HepG2 (cell line): ENCODE results near the gene TMEM41B. TPM values are rescaled to one million over a fixed set of nuclear protein-coding genes. Genes with fewer than 3 reads are reported as not detected.

Experiments
- ATAC-seq: fragments of 200-7000 bp; cut with Tn5 transposase; 3 replicates; pipeline ENCODE4 v1.9.1; 2020; ENCODE audit warnings: mild to moderate bottlenecking, moderate library complexity
- BruUV-seq: library from RNA; stranded (reverse); fragments of 400-500 nt; replicated peaks from 2 replicates; lab custom pipeline; 2021; lab: Mats Ljungman, UMichigan
- CTCF ChIA-PET: fragments of 300-600 bp; formaldehyde crosslinking; extraction: SDS; loops from one replicate; lab custom pipeline; 2021; ENCODE audit warnings: low total read pairs, inconsistent platforms, low intra/inter-chr PET ratio; lab: Yijun Ruan, JAX
- POLR2A ChIA-PET: fragments of 350-600 bp; sonication (Branson Sonifier 250); formaldehyde crosslinking; loops from one replicate; lab custom pipeline; 2020; ENCODE audit warnings: antibody characterized with exemption, inconsistent platforms; lab: Yijun Ruan, JAX
- DNase-seq: peaks from one replicate; pipeline ENCODE4 v3.0.0-alpha.2; 2015; ENCODE audit warnings: low spot score
- FAIRE-seq: peaks from 3 replicates; lab custom pipeline; 2011; peaks lifted over from hg19 to GRCh38; lab: Jason Lieb, UNC
- H2AFZ ChIP-seq: one replicate; pipeline ENCODE4 v1.6.1; 2011; ENCODE audit warnings: low read length, inconsistent platforms
- H3K27ac ChIP-seq: fragments of 300-600 bp; 3 replicates; pipeline ENCODE4 v1.8.0; 2011; ENCODE audit warnings: mixed run types, mild to moderate bottlenecking, mixed read lengths, low read length, inconsistent platforms; ENCODE audit not compliant: insufficient read depth; ENCODE audit errors: extremely low read length
- H3K27me3 ChIP-seq, 2 experiments: fragments of 200-600 bp in 1 of 2; 2 replicates in 1 of 2; 3 replicates in 1 of 2; pipeline versions ENCODE4 v1.6.0 to v1.8.0; 2011; ENCODE audit warnings: low read length in 2 of 2, mild to moderate bottlenecking in 2 of 2, moderate library complexity in 2 of 2, inconsistent platforms in 1 of 2; ENCODE audit not compliant: insufficient read depth in 2 of 2, control insufficient read depth in 1 of 2
- H3K36me3 ChIP-seq, 2 experiments: fragments of 200-600 bp in 1 of 2; replicated peaks in 1 of 2; 2 replicates in 1 of 2; 3 replicates in 1 of 2; pipeline versions ENCODE4 v1.5.1 to v1.8.0; 2011; ENCODE audit warnings: low read length in 2 of 2, inconsistent platforms in 1 of 2; ENCODE audit not compliant: insufficient read depth in 2 of 2, control insufficient read depth in 1 of 2
- H3K4me1 ChIP-seq: 2 replicates; pipeline ENCODE4 v1.5.1; 2012; ENCODE audit warnings: low read length, inconsistent platforms; ENCODE audit not compliant: insufficient read depth
- H3K4me2 ChIP-seq: 2 replicates; pipeline ENCODE4 v1.6.0; 2011; ENCODE audit warnings: low read depth, low read length, inconsistent platforms
- H3K4me3 ChIP-seq, 3 experiments: fragments of 200-600 bp in 1 of 3; sonication (generic), shearing (Covaris generic) in 1 of 3; replicated peaks in 1 of 3; 2 replicates each; pipeline ENCODE4 v1.5.1; 2011 to 2016; ENCODE audit warnings: low read length in 3 of 3, inconsistent platforms in 2 of 3, low read depth in 2 of 3, mild to moderate bottlenecking in 2 of 3, control low read depth in 1 of 3, mixed read lengths in 1 of 3; ENCODE audit not compliant: insufficient read depth in 1 of 3
- H3K79me2 ChIP-seq: one replicate; pipeline ENCODE4 v1.6.1; 2011; ENCODE audit warnings: low read length, inconsistent platforms; ENCODE audit not compliant: insufficient read depth
- H3K9ac ChIP-seq: 2 replicates; pipeline ENCODE4 v1.6.0; 2011; ENCODE audit warnings: mild to moderate bottlenecking, low read depth, low read length, inconsistent platforms; ENCODE audit not compliant: insufficient read depth
- H3K9me3 ChIP-seq: 2 replicates; pipeline ENCODE4 v1.5.1; 2012; ENCODE audit warnings: mild to moderate bottlenecking, low read length
- H4K20me1 ChIP-seq: 2 replicates; pipeline ENCODE4 v1.6.0; 2011; ENCODE audit warnings: inconsistent platforms, mild to moderate bottlenecking, low read length, moderate library complexity; ENCODE audit not compliant: insufficient read depth
- CEBPZ ChIP-seq: IDR thresholded peaks from 2 replicates; pipeline ENCODE4 v1.6.1; 2012; ENCODE audit warnings: low read length, improper control_type of control experiment
- CSRNP1 ChIP-seq: sonication (generic); formaldehyde crosslinking; IDR thresholded peaks from 2 replicates; pipeline ENCODE4 v1.8.1; 2023; ENCODE audit warnings: mild to moderate bottlenecking, missing genetic modification reagents
- DMAP1 ChIP-seq: IDR thresholded peaks from 2 replicates; pipeline ENCODE4 v1.6.1; 2016
- GATA4 ChIP-seq: sonication (generic); IDR thresholded peaks from 2 replicates; pipeline ENCODE4 v1.6.1; 2016; ENCODE audit warnings: antibody characterized with exemption, low read depth, borderline replicate concordance
- HOMEZ ChIP-seq: IDR thresholded peaks from 2 replicates; pipeline ENCODE4 v1.6.1; 2016; ENCODE audit warnings: low read depth
- JUND ChIP-seq: sonication (generic); formaldehyde crosslinking; IDR thresholded peaks from 2 replicates; pipeline ENCODE4 v1.8.0; 2022; ENCODE audit warnings: mild to moderate bottlenecking, missing genetic modification reagents
- MAFG ChIP-seq: sonication (generic); formaldehyde crosslinking; IDR thresholded peaks from 2 replicates; pipeline ENCODE4 v1.5.1; 2020; ENCODE audit warnings: mild to moderate bottlenecking, missing genetic modification reagents
- MIER3 ChIP-seq: IDR thresholded peaks from 2 replicates; pipeline ENCODE4 v1.6.1; 2016; ENCODE audit warnings: missing compliant biosample characterization, borderline replicate concordance
- POGZ ChIP-seq: sonication (generic); formaldehyde crosslinking; IDR thresholded peaks from 2 replicates; pipeline ENCODE4 v1.4.0; 2020; ENCODE audit warnings: mild to moderate bottlenecking, missing genetic modification reagents
- RBM22 ChIP-seq: fragments of 200-400 bp; formaldehyde crosslinking; optimal IDR thresholded peaks from 2 replicates; pipeline ENCODE3; 2017; ENCODE audit warnings: mild to moderate bottlenecking, low read length, moderate library complexity
- SAP130 ChIP-seq: IDR thresholded peaks from 2 replicates; pipeline ENCODE4 v1.6.1; 2016; ENCODE audit warnings: low read depth
- SNAPC5 ChIP-seq: sonication (generic); formaldehyde crosslinking; IDR thresholded peaks from 2 replicates; pipeline ENCODE4 v1.8.1; 2023; ENCODE audit warnings: mild to moderate bottlenecking, missing genetic modification reagents, borderline replicate concordance
- SP140L ChIP-seq: sonication (generic); formaldehyde crosslinking; IDR thresholded peaks from 2 replicates; pipeline ENCODE4 v1.4.0; 2020; ENCODE audit warnings: missing genetic modification reagents, borderline replicate concordance
- TERF1 ChIP-seq: sonication (generic); formaldehyde crosslinking; IDR thresholded peaks from 2 replicates; pipeline ENCODE4 v1.8.0; 2022; ENCODE audit warnings: mild to moderate bottlenecking, missing genetic modification reagents, moderate library complexity
- TRIM22 ChIP-seq: fragments of 450-650 bp; IDR thresholded peaks from 2 replicates; pipeline ENCODE4 v1.6.1; 2017
- ZMYM4 ChIP-seq: sonication (generic); formaldehyde crosslinking; IDR thresholded peaks from 2 replicates; pipeline ENCODE4 v1.8.1; 2023; ENCODE audit warnings: mild to moderate bottlenecking, missing genetic modification reagents
- ZNF329 ChIP-seq: sonication (generic); formaldehyde crosslinking; IDR thresholded peaks from 2 replicates; pipeline ENCODE4 v1.9.0; 2021; ENCODE audit warnings: low read depth, mild to moderate bottlenecking, missing genetic modification reagents
- WGBS: methylation state at CpG from one replicate; pipeline ENCODE4 v1.1.6; 2017; ENCODE audit warnings: low lambda C conversion rate; 5-methylcytosine and 5-hydroxymethylcytosine counted together
- in situ Hi-C: cut with HindIII; loops from 2 replicates; pipeline ENCODE4 v1.10.0; 2017; ENCODE audit warnings: low pct_unique_long_range_greater_than_20kb; ENCODE audit not compliant: extremely low pct_ligation_motif_present
- intact Hi-C: fragments of 100-400 bp; cut with micrococcal nuclease; formaldehyde crosslinking; loops from one replicate; pipeline ENCODE4 v1.10.0; 2022; ENCODE audit not compliant: unreplicated experiment
- polyA plus RNA-seq, 8 experiments: library from polyadenylated mRNA; depleted of rRNA in 3 of 8; stranded (reverse) in 7 of 8; unstranded in 1 of 8; fragments of >200 nt; fragmentation: Illumina TruSeq in 4 of 8; extraction: Trizol in 4 of 8; gene quantifications; 2 replicates each; pipeline versions ENCODE4 v1.2.1 to v1.2.3, GENCODE V29; 2011 to 2016; ENCODE audit warnings: low read depth in 4 of 8, missing spikeins in 1 of 8, mixed read lengths in 1 of 8; ENCODE audit not compliant: insufficient read depth in 1 of 8
- total RNA-seq, 5 experiments: library from RNA; depleted of rRNA; stranded (reverse); fragments of >200 nt; fragmentation: Illumina TruSeq; extraction: Trizol; gene quantifications; 2 replicates each; pipeline ENCODE4 v1.2.3, GENCODE V29; 2016; ENCODE audit warnings: low read depth in 1 of 5

Gene TMEM41B
- total and polyA plus RNA-seq, 2 of the 13 experiments (the other 11 are each of a cell fraction or from before 2014, with no cell fraction given): 36.8 to 48.1 TPM

GRCh38 chr11:9266926-9267325, 47.5 kb downstream of the TMEM41B start:
- DNase-seq (no peak), ATAC-seq (no peak), FAIRE-seq (no peak)
- BruUV-seq: no TSS peak
- WGBS: 79% methylated on average over 8 of the region's 8 CpGs
- Histone ChIP-seq H3K4me3 (no peak overlapping the region), H3K4me1 (peaks cover 40% of the 10 kb centered on the region), H2AFZ (no peak overlapping the region), H3K79me2 (peaks cover 25% of the 10 kb centered on the region), H3K9me3 (no peaks in the 10 kb centered on the region), H3K27me3 (no peaks in the 10 kb centered on the region; a peak in 1 of 5 replicates), H4K20me1 (peaks cover 15% of the 10 kb centered on the region), H3K4me2 (peak overlapping the region; percentile 96; the same call in 1 of the 2 replicates), H3K36me3 (no peaks in the 10 kb centered on the region), H3K27ac (no peak overlapping the region), H3K9ac (no peak overlapping the region)
- CTCF ChIA-PET: no interaction called here
- in situ Hi-C loops: no loop called here
- POLR2A ChIA-PET: interaction anchor here (1.1 to 3.1 kb wide), 3 partner anchors 47 to 309 kb away, joined by 3 to 11 read pairs (median 8); partner anchors contain the start of gene TMEM41B
- intact Hi-C loops: loop anchor here (5.0 to 10.0 kb wide), 2 partner anchors 45 to 118 kb away; partner anchors contain the start of genes IPO7 and TMEM41B
- no peak for TF ChIP-seq CEBPZ
- TF ChIP-seq SAP130 (CRISPR knock-in tag): no peak
- no peak for TF ChIP-seq CSRNP1
- no peak for TF ChIP-seq JUND (CRISPR knock-in tag)
- TF ChIP-seq TERF1 (CRISPR knock-in tag): no peak
- no peak for TF ChIP-seq ZMYM4
- TF ChIP-seq MAFG: no peak
- no peak for TF ChIP-seq POGZ (CRISPR knock-in tag)
- no peak for TF ChIP-seq RBM22
- TF ChIP-seq MIER3: no peak
- no peak for TF ChIP-seq ZNF329 (CRISPR knock-in tag)
- TF ChIP-seq SP140L (CRISPR knock-in tag): no peak
- TF ChIP-seq SNAPC5 (CRISPR knock-in tag): no peak
- TF ChIP-seq DMAP1: no peak
- no peak for TF ChIP-seq HOMEZ (CRISPR knock-in tag)
- no peak for TF ChIP-seq GATA4
- TF ChIP-seq TRIM22: no peak
